K562 (cell line): ENCODE results near the gene DPEP2NB. TPM values are rescaled to one million over a fixed set of nuclear protein-coding genes. Genes with fewer than 3 reads are reported as not detected.

Experiments used
- ATAC-seq: fragments of 200-7000 bp; cut with Tn5 transposase; 3 replicates; pipeline ENCODE4 v1.9.1; 2020; ENCODE audit warnings: moderate library complexity
- BruUV-seq: library from RNA; stranded (reverse); fragments of 400-500 nt; replicated peaks from 2 replicates; lab custom pipeline; 2021; lab: Mats Ljungman, UMichigan
- CTCF ChIA-PET: fragments of 300-600 bp; formaldehyde crosslinking; extraction: SDS; loops from one replicate; lab custom pipeline; 2021; ENCODE audit warnings: low intra/inter-chr PET ratio; lab: Yijun Ruan, JAX
- POLR2A ChIA-PET: fragments of 300-600, 350-650 bp; sonication (Branson Sonifier 250); formaldehyde crosslinking; extraction: SDS; loops from one replicate; lab custom pipeline; 2021; ENCODE audit warnings: antibody characterized with exemption, inconsistent platforms; lab: Yijun Ruan, JAX
- DNase-seq, 4 experiments: peaks; one replicate each; pipeline versions ENCODE4 v3.0.0 to v3.0.0-alpha.2; 2011 to 2018; ENCODE audit warnings: low spot score in 3 of 4, mixed read lengths in 3 of 4; ENCODE audit errors: extremely low read depth in 1 of 4
- FAIRE-seq: peaks from 2 replicates; lab custom pipeline; 2011; peaks lifted over from hg19 to GRCh38; lab: Jason Lieb, UNC
- H2AFZ ChIP-seq: 2 replicates; pipeline ENCODE4 v1.6.0; 2011; ENCODE audit warnings: low read depth, low read length, control low read depth, inconsistent platforms
- H3K27ac ChIP-seq: fragments of 200-600 bp; 3 replicates; pipeline ENCODE4 v1.8.0; 2011; ENCODE audit warnings: low read depth, mild to moderate bottlenecking, control low read depth, inconsistent platforms, low read length, moderate library complexity, mixed read lengths; ENCODE audit errors: extremely low read depth
- H3K27me3 ChIP-seq, 2 experiments: fragments of 300-600 bp in 1 of 2; 2 replicates in 1 of 2; 3 replicates in 1 of 2; pipeline versions ENCODE4 v1.6.0 to v1.8.0; 2011; ENCODE audit warnings: inconsistent platforms in 2 of 2, low read length in 2 of 2, mild to moderate bottlenecking in 1 of 2, mixed read lengths in 1 of 2, moderate library complexity in 1 of 2; ENCODE audit not compliant: control insufficient read depth in 2 of 2, insufficient read depth in 2 of 2
- H3K36me3 ChIP-seq: fragments of 300-600 bp; 3 replicates; pipeline ENCODE4 v1.8.0; 2011; ENCODE audit warnings: mild to moderate bottlenecking, low read length, inconsistent platforms; ENCODE audit not compliant: control insufficient read depth, insufficient read depth
- H3K4me1 ChIP-seq, 2 experiments: fragments of 200-600 bp in 1 of 2; replicated peaks in 1 of 2; 2 replicates in 1 of 2; 3 replicates in 1 of 2; pipeline versions ENCODE4 v1.5.1 to v1.8.0; 2011; ENCODE audit warnings: inconsistent platforms in 2 of 2, low read length in 2 of 2, mild to moderate bottlenecking in 1 of 2, mixed read lengths in 1 of 2, moderate library complexity in 1 of 2; ENCODE audit not compliant: control insufficient read depth in 2 of 2, insufficient read depth in 2 of 2
- H3K4me2 ChIP-seq: 2 replicates; pipeline ENCODE4 v1.6.1; 2011; ENCODE audit warnings: low read length, control low read depth, inconsistent platforms, mixed read lengths; ENCODE audit not compliant: insufficient read depth
- H3K4me3 ChIP-seq: fragments of 200-600 bp; sonication (generic), shearing (Covaris generic); 2 replicates; pipeline ENCODE4 v1.5.1; 2016; ENCODE audit warnings: control low read depth, inconsistent platforms
- H3K79me2 ChIP-seq: fragments of 200-600 bp; 3 replicates; pipeline ENCODE4 v1.8.0; 2011; ENCODE audit warnings: low read length, inconsistent platforms; ENCODE audit not compliant: control insufficient read depth, insufficient read depth
- H3K9ac ChIP-seq, 2 experiments: 2 replicates each; pipeline versions ENCODE4 v1.6.0 to v1.6.1; 2011; ENCODE audit warnings: low read depth in 2 of 2, low read length in 2 of 2, control low read depth in 1 of 2, inconsistent platforms in 1 of 2, mild to moderate bottlenecking in 1 of 2, mixed read lengths in 1 of 2; ENCODE audit not compliant: insufficient read depth in 1 of 2
- H3K9me1 ChIP-seq: one replicate; pipeline ENCODE4 v1.6.0; 2011; ENCODE audit warnings: inconsistent platforms, mild to moderate bottlenecking, low read length, moderate library complexity; ENCODE audit not compliant: control insufficient read depth, insufficient read depth
- H3K9me3 ChIP-seq: replicated peaks from 2 replicates; pipeline ENCODE4 v1.5.1; 2011; ENCODE audit warnings: low read depth, low read length, inconsistent platforms; ENCODE audit not compliant: control insufficient read depth, insufficient read depth
- H4K20me1 ChIP-seq: replicated peaks from 2 replicates; pipeline ENCODE4 v1.6.1; 2011; ENCODE audit warnings: low read length, inconsistent platforms, mixed read lengths; ENCODE audit not compliant: control insufficient read depth, insufficient read depth
- CC2D1A ChIP-seq: fragments of 450-650 bp; IDR thresholded peaks from 2 replicates; pipeline ENCODE4 v1.6.1; 2017; ENCODE audit warnings: mild to moderate bottlenecking
- HCFC1 ChIP-seq: IDR thresholded peaks from 2 replicates; pipeline ENCODE4 v1.6.1; 2012; ENCODE audit warnings: low read depth, low read length, improper control_type of control experiment
- KDM4B ChIP-seq, 2 experiments: fragments of 450-650 bp in 1 of 2; sonication (generic) in 1 of 2; IDR thresholded peaks; 2 replicates each; pipeline ENCODE4 v1.6.1; 2016 to 2017; ENCODE audit warnings: borderline replicate concordance in 2 of 2, antibody characterized with exemption in 1 of 2, low read depth in 1 of 2, mild to moderate bottlenecking in 1 of 2
- KLF13 ChIP-seq: fragments of 450-650 bp; IDR thresholded peaks from 2 replicates; pipeline ENCODE4 v1.6.1; 2016; ENCODE audit warnings: missing genetic modification characterization, low read depth, mild to moderate bottlenecking, missing compliant biosample characterization, moderate library complexity, borderline replicate concordance
- MAZ ChIP-seq, 2 experiments: fragments of 450-650 bp in 1 of 2; sonication (generic) in 1 of 2; formaldehyde crosslinking; IDR thresholded peaks in 1 of 2; conservative IDR thresholded peaks in 1 of 2; 2 replicates each; pipeline versions ENCODE4 v1.4.0 to v1.5.0; 2020; ENCODE audit warnings: mild to moderate bottlenecking in 1 of 2, missing genetic modification reagents in 1 of 2
- MITF ChIP-seq: IDR thresholded peaks from 2 replicates; pipeline ENCODE4 v1.6.1; 2014; ENCODE audit warnings: antibody characterized with exemption
- PRMT5 ChIP-seq: sonication (generic); formaldehyde crosslinking; IDR thresholded peaks from 2 replicates; pipeline ENCODE4 v1.5.0; 2020; ENCODE audit warnings: missing genetic modification reagents
- SIN3A ChIP-seq, 2 experiments: fragments of 150-350 bp in 1 of 2; IDR thresholded peaks; 2 replicates each; pipeline ENCODE4 v1.6.1; 2011 to 2016; ENCODE audit warnings: borderline replicate concordance in 2 of 2, low read depth in 2 of 2, low read length in 2 of 2, mild to moderate bottlenecking in 2 of 2, moderate library complexity in 2 of 2; ENCODE audit not compliant: control insufficient read depth in 1 of 2
- SIN3B ChIP-seq: fragments of 450-650 bp; IDR thresholded peaks from 2 replicates; pipeline ENCODE4 v1.6.1; 2017; ENCODE audit warnings: low read depth, mild to moderate bottlenecking, moderate library complexity
- SMAD4 ChIP-seq: fragments of 250-450 bp; sonication (Bioruptor Pico); conservative IDR thresholded peaks from 2 replicates; pipeline ENCODE4 v1.8.0; 2021; ENCODE audit warnings: inconsistent platforms, mild to moderate bottlenecking, moderate library complexity
- TBP ChIP-seq: optimal IDR thresholded peaks from 2 replicates; pipeline ENCODE3; 2011; ENCODE audit warnings: low read depth, low read length, improper control_type of control experiment
- ZBTB43 ChIP-seq: sonication (generic); formaldehyde crosslinking; IDR thresholded peaks from 2 replicates; pipeline ENCODE4 v1.8.0; 2023; ENCODE audit warnings: mild to moderate bottlenecking, missing genetic modification reagents
- ZKSCAN8 ChIP-seq: fragments of 200-800 bp; sonication (Bioruptor generic); IDR thresholded peaks from 2 replicates; pipeline ENCODE4 v1.6.1; 2016; ENCODE audit warnings: missing genetic modification characterization, missing compliant biosample characterization
- ZNF232 ChIP-seq: sonication (generic); formaldehyde crosslinking; IDR thresholded peaks from 2 replicates; pipeline ENCODE4 v1.8.0; 2022; ENCODE audit warnings: mild to moderate bottlenecking, missing genetic modification reagents
- ZNF644 ChIP-seq: fragments of 200-800 bp; sonication (Bioruptor generic); IDR thresholded peaks from 2 replicates; pipeline ENCODE4 v1.6.1; 2016; ENCODE audit warnings: low read depth, missing genetic modification characterization, missing compliant biosample characterization
- WGBS: fragments of 100-300 bp; shearing (Covaris generic); methylation state at CpG from one replicate; pipeline ENCODE4 v1.1.6; 2016; ENCODE audit warnings: low coverage, mixed read lengths; ENCODE audit not compliant: insufficient coverage; ENCODE audit errors: missing lambda C conversion rate; 5-methylcytosine and 5-hydroxymethylcytosine counted together
- in situ Hi-C: fragments of 300-500 bp; cut with MboI; formaldehyde crosslinking; loops from 4 replicates; pipeline ENCODE4 v1.15.0; 2018; ENCODE audit warnings: inconsistent platforms, mixed read lengths
- intact Hi-C: fragments of 100-400 bp; cut with micrococcal nuclease; formaldehyde crosslinking; loops from 2 replicates; pipeline ENCODE4 v1.14.2; 2022
- polyA plus RNA-seq, 8 experiments: library from polyadenylated mRNA; depleted of rRNA in 4 of 8; stranded (reverse) in 5 of 8; unstranded in 3 of 8; fragments of >200 nt; fragmentation: Nextera tagmentation in 2 of 8; fragmentation: Illumina TruSeq in 1 of 8; extraction: Ambion mirVana in 2 of 8; extraction: Trizol in 1 of 8; gene quantifications; 2 replicates each; pipeline versions ENCODE4 v1.2.1 to v1.2.3, GENCODE V29; 2011 to 2014; ENCODE audit warnings: inconsistent platforms in 1 of 8, missing spikeins in 1 of 8
- total RNA-seq, 7 experiments: library from RNA; depleted of rRNA in 6 of 7; stranded (reverse); fragments of >200 nt in 6 of 7; fragmentation: Illumina TruSeq in 2 of 7; extraction: Trizol in 2 of 7; gene quantifications; 2 replicates each; pipeline versions ENCODE4 v1.2.1 to v1.2.3, GENCODE V29; 2011 to 2021; ENCODE audit warnings: low replicate concordance in 1 of 7
- TF ChIP-seq, protein P1 (sequence below): fragments of 450-650 bp; IDR thresholded peaks from 2 replicates; pipeline ENCODE4 v1.7.1; 2018; ENCODE audit warnings: mild to moderate bottlenecking, low read depth; ENCODE audit not compliant: partially characterized antibody

The DPEP2NB gene
- total and polyA plus RNA-seq, 9 of the 15 experiments (the other 6 are each of a cell fraction or from before 2014, with no cell fraction given) = not detected

DNA sequence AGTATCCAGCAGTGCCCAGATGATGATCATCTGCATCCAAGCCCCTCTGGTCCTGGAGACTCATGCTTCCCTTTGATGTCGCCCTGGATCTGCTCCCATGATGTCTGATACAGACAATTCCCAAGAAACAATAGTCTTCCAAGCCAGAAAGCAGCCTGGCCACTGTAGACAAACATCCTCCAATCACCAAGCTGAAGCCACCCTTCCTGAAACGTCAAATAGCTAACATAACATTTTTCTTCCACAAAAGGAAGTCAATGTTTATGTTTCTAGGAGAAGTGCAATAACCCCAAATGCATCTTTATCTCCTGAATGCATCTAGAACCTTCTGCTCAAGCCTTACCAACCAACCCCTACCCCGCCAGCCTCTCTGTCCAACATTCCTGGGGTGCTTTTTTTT lies 15.3 kb downstream of the DPEP2NB start:
- H3K4me1 ChIP-seq = peaks cover 13 to 17% of the 10 kb centered on the region in 2 experiments
- no peaks in the 10 kb centered on the region for H3K9me1 ChIP-seq
- 34% methylated on average over 3 of the region's 3 CpGs for WGBS
- FAIRE-seq = no peak
- H2AFZ ChIP-seq = no peak overlapping the region
- H4K20me1 ChIP-seq = no peaks in the 10 kb centered on the region
- H3K4me3 ChIP-seq = no peak overlapping the region
- no peak for ATAC-seq
- H3K36me3 ChIP-seq = no peaks in the 10 kb centered on the region
- H3K79me2 ChIP-seq = no peaks in the 10 kb centered on the region
- CTCF ChIA-PET = no interaction called here
- in situ Hi-C loops (no loop called here), intact Hi-C loops (no loop called here)
- DNase-seq = no peak
- POLR2A ChIA-PET = interaction anchor here (0.7 to 1.0 kb wide), 4 partner anchors 11 to 47 kb away, joined by 3 read pairs; no protein-coding TSS in a partner anchor
- no peak overlapping the region for H3K9ac ChIP-seq
- TF ChIP-seq SIN3A (IDR thresholded peaks at IDR 0.05; ENCODE audit: borderline replicate concordance in 2 of 2, control insufficient read depth in 1 of 2, low read depth in 2 of 2, low read length in 2 of 2) (no peak), ZNF232 (CRISPR knock-in tag) (no peak), ZKSCAN8 (CRISPR knock-in tag) (no peak), MAZ (CRISPR knock-in tag; conservative IDR thresholded peaks at IDR 0.05 in 1 of 2, IDR thresholded peaks at IDR 0.05 in 1 of 2) (no peak), SMAD4 (no peak), SIN3B (no peak), CC2D1A (no peak), KDM4B (IDR thresholded peaks at IDR 0.05; ENCODE audit: borderline replicate concordance in 2 of 2, low read depth in 1 of 2) (no peak), MITF (no peak), KLF13 (tag) (no peak), ZBTB43 (CRISPR knock-in tag) (no peak), TBP (no peak), ZNF644 (no peak), PRMT5 (no peak), HCFC1 (no peak)
- TF ChIP-seq, protein P1, sequence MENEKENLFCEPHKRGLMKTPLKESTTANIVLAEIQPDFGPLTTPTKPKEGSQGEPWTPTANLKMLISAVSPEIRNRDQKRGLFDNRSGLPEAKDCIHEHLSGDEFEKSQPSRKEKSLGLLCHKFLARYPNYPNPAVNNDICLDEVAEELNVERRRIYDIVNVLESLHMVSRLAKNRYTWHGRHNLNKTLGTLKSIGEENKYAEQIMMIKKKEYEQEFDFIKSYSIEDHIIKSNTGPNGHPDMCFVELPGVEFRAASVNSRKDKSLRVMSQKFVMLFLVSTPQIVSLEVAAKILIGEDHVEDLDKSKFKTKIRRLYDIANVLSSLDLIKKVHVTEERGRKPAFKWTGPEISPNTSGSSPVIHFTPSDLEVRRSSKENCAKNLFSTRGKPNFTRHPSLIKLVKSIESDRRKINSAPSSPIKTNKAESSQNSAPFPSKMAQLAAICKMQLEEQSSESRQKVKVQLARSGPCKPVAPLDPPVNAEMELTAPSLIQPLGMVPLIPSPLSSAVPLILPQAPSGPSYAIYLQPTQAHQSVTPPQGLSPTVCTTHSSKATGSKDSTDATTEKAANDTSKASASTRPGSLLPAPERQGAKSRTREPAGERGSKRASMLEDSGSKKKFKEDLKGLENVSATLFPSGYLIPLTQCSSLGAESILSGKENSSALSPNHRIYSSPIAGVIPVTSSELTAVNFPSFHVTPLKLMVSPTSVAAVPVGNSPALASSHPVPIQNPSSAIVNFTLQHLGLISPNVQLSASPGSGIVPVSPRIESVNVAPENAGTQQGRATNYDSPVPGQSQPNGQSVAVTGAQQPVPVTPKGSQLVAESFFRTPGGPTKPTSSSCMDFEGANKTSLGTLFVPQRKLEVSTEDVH = no peak
- no peak overlapping the region for H3K27ac ChIP-seq
- H3K4me2 ChIP-seq = no peak overlapping the region; the same call in 1 of the 2 replicates
- H3K27me3 ChIP-seq = no peaks in the 10 kb centered on the region
- H3K9me3 ChIP-seq = no peaks in the 10 kb centered on the region
- no TSS peak for BruUV-seq
